GM10266 (cell line): ENCODE data around the gene RALA.
"Not testable (repeated sequence)": the region's sequence is repeated elsewhere in the genome, so short reads cannot be mapped to it uniquely, and the experiment has no call there.

Source experiments
- DNase-seq: peaks from one replicate; pipeline ENCODE4 v3.0.0; 2012; ENCODE audit errors: extremely low spot score
- TF ChIP-seq, protein P1 (sequence below): IDR thresholded peaks from 2 replicates; pipeline ENCODE4 v1.5.1; 2012; ENCODE audit warnings: mild to moderate bottlenecking, low read depth; ENCODE audit not compliant: control insufficient read depth, insufficient read depth; ENCODE audit errors: missing control alignments

The RALA gene

GRCh38 chr7:39683216-39683845, 60.0 kb downstream of the RALA start:
- no peak for DNase-seq
- TF ChIP-seq, protein P1, sequence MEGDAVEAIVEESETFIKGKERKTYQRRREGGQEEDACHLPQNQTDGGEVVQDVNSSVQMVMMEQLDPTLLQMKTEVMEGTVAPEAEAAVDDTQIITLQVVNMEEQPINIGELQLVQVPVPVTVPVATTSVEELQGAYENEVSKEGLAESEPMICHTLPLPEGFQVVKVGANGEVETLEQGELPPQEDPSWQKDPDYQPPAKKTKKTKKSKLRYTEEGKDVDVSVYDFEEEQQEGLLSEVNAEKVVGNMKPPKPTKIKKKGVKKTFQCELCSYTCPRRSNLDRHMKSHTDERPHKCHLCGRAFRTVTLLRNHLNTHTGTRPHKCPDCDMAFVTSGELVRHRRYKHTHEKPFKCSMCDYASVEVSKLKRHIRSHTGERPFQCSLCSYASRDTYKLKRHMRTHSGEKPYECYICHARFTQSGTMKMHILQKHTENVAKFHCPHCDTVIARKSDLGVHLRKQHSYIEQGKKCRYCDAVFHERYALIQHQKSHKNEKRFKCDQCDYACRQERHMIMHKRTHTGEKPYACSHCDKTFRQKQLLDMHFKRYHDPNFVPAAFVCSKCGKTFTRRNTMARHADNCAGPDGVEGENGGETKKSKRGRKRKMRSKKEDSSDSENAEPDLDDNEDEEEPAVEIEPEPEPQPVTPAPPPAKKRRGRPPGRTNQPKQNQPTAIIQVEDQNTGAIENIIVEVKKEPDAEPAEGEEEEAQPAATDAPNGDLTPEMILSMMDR, result no peak

DNA sequence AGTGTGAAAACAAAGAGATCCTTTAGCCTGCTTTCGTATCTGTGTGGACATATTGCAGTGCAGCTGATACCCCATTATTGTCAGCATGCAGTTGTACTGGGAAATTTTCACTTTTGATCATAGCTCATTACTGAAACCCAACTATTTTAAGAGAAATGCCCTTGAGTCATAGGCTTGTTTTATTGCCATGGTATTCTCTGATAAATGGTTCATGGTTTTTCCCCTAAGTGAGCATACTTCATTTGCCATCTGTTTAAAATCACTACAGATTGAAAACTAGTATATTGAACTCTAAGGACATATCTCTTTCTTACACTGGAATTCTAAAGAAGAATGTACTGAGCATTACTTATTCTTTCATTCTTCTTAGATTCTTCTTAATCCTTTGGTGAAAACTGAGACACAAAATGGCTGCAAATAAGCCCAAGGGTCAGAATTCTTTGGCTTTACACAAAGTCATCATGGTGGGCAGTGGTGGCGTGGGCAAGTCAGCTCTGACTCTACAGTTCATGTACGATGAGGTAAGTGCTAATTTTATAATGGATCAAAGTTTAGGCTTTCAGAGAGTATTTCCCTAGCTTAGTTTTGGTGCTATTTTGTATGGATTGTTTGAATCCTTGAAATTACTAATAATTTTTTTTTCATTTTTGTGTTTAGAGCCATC, 63.0 kb downstream of the RALA start:
- TF ChIP-seq, protein P1, result no peak
- DNase-seq, result peak; percentile 62

DNA sequence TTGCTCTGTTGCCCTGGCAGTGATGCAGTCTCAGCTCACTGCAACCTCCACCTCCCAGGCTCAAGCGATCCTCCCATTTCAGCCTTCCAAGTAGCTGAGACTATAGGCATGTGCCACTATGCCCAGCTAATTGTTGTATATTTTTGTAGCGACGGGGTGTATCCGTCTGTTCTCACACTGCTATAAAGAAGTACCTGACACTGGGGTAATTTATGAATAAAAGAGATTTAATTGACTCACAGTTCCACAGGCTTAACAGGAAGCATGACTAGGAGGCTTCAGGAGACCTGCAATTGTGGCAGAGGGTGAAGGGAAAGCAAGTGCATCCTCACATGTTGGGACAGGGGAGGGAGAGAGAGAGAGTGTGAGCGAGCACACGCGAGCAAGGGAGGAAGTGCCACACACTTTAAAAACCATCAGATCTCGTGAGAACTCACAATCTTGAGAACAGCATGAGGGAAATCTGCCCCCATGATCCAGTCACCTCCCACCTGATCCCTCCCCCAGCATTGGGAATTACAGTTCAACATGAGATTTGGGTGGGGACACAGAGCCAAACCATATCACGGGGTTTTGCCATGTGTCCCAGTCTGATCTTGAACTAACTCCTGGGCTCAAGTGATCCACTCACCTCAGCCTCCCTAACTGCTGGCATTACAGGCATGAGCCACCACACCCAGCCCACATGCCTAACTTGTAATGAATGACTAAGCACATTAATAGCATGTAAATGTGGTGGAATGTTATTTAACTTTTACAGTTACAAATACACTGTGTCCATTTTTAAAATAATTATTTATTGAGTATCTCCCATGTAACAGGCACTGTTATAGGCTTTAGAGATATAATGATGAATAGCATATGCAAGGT, 65.5 kb downstream of the RALA start:
- DNase-seq, result no peak
- TF ChIP-seq, protein P1, result no peak

GRCh38 chr7:39691821-39692220, 68.4 kb downstream of the RALA start:
- no peak for DNase-seq
- TF ChIP-seq, protein P1, result no peak

GRCh38 chr7:39693086-39693485, 69.7 kb downstream of the RALA start:
- not testable (repeated sequence) for DNase-seq

DNA sequence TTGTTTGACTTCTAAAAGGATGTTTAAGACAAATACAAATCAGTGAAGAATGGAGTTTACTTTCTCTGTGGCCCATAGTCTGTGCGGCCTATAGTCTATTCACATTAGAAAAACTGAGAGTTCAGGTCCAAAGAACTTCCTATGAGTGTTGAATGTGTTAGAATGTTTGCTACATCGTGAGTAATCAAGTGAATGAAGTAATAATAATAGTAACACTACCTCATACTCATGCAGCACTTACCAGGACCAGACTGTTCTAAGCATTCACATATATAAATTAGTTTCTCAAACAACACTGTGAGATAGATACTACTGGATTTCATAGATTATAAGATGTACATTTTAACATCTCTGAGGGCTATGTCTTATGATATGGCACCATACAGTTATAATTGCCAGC, 70.4 kb downstream of the RALA start:
- TF ChIP-seq, protein P1, result no peak
- no peak for DNase-seq

DNA sequence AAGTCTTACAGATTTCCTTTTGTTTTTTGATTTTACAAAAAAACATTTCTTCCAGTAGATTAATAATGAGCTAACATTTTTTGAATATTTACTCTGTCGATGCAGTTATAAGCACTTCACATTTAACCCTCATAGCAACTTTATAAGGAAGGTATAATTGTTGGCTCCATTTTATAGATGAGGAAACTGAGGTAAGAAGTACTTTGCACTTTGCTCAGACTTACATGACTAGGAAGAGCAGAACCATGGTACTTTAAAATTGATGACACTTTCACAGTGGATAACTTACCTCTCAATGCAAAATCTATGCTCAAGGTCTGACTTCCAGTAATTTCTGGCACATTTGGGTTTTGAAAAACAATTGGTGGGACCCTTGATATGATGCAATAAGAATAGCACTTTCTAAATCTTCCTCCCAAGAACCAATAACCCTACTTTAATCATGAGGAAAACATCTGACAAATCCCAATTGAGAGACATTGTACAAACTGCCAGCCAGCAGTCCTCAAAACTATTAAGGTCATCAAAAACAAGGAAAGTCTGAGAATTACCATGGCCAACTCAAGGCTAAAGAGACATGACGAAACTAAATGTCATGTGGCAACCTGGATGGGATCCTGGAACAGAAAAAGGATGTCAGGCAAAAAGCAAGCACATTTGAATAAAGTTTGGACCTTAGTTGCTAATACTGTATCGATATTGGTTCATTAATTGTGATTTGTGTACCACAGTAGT, 72.6 kb downstream of the RALA start:
- TF ChIP-seq, protein P1, result no peak
- no peak for DNase-seq
